ENCODE data around the gene CARD18. TPM values are rescaled to one million over a fixed set of nuclear protein-coding genes. Genes with fewer than 3 reads are reported as not detected.

The CARD18 gene
- total RNA-seq, 1 donor from 2014 or later, result not detected

GRCh38 chr11:105142167-105142566 lies 2.6 kb upstream of the CARD18 start:
- Histone ChIP-seq H3K36me3 (no peaks in the 10 kb centered on the region), H3K4me3 (no peak overlapping the region), H3K4me1 (no peaks in the 10 kb centered on the region), H3K27ac (no peak overlapping the region), H3K27me3 (no peaks in the 10 kb centered on the region), H4K20me1 (ENCODE audit: low read depth) (no peaks in the 10 kb centered on the region), H2AFZ (replicated peaks) (no peak overlapping the region), H3K9ac (no peak overlapping the region), H3K4me2 (no peak overlapping the region), H3K9me3 (ENCODE audit: low read depth) (no peaks in the 10 kb centered on the region), H3K79me2 (ENCODE audit: low read depth) (no peaks in the 10 kb centered on the region), H3F3A (ENCODE audit: low read depth) (no peaks in the 10 kb centered on the region)
- H3K4me1 Mint-ChIP-seq, result no peaks in the 10 kb centered on the region
- H3K9me3 Mint-ChIP-seq, result no peaks in the 10 kb centered on the region
- no peak overlapping the region for H3K4me3 Mint-ChIP-seq
- H3K27me3 Mint-ChIP-seq (ENCODE audit: insufficient read depth, low read depth), result no peaks in the 10 kb centered on the region
- no peak overlapping the region for H3K27ac Mint-ChIP-seq
- DNase-seq (ENCODE audit: low spot score), result no peak
- H3K36me3 Mint-ChIP-seq, result no peaks in the 10 kb centered on the region
- TF ChIP-seq EZH2 (IDR thresholded peaks at IDR 0.05), result no peak
- TF ChIP-seq EZH2phosphoT487 (IDR thresholded peaks at IDR 0.05), result no peak
- TF ChIP-seq CTCF (IDR thresholded peaks at IDR 0.05), result no peak

- DNase-seq (ENCODE audit: low spot score), result no peak
- no peak overlapping the region for H3K4me3 Mint-ChIP-seq
- H3K9ac ChIP-seq, result no peak overlapping the region
- H3K36me3 ChIP-seq, result no peaks in the 10 kb centered on the region
- H3F3A ChIP-seq (ENCODE audit: low read depth), result no peaks in the 10 kb centered on the region
- H3K27ac Mint-ChIP-seq, result no peak overlapping the region
- H2AFZ ChIP-seq (replicated peaks), result no peak overlapping the region
- H3K9me3 ChIP-seq (ENCODE audit: low read depth), result no peaks in the 10 kb centered on the region
- H4K20me1 ChIP-seq (ENCODE audit: low read depth), result no peaks in the 10 kb centered on the region
- H3K36me3 Mint-ChIP-seq, result no peaks in the 10 kb centered on the region
- H3K4me1 Mint-ChIP-seq, result no peaks in the 10 kb centered on the region
- H3K4me1 ChIP-seq, result no peaks in the 10 kb centered on the region
- H3K27me3 Mint-ChIP-seq (ENCODE audit: insufficient read depth, low read depth), result no peaks in the 10 kb centered on the region
- H3K9me3 Mint-ChIP-seq, result no peaks in the 10 kb centered on the region
- no peak overlapping the region for H3K4me2 ChIP-seq
- no peaks in the 10 kb centered on the region for H3K79me2 ChIP-seq (ENCODE audit: low read depth)
- H3K27ac ChIP-seq, result no peak overlapping the region
- no peak overlapping the region for H3K4me3 ChIP-seq
- H3K27me3 ChIP-seq, result no peaks in the 10 kb centered on the region
- TF ChIP-seq EZH2phosphoT487 (IDR thresholded peaks at IDR 0.05), result no peak
- TF ChIP-seq CTCF (IDR thresholded peaks at IDR 0.05), result no peak
Observed at GRCh38 chr11:105137286-105137685, 2.3 kb downstream of the CARD18 start.

DNA sequence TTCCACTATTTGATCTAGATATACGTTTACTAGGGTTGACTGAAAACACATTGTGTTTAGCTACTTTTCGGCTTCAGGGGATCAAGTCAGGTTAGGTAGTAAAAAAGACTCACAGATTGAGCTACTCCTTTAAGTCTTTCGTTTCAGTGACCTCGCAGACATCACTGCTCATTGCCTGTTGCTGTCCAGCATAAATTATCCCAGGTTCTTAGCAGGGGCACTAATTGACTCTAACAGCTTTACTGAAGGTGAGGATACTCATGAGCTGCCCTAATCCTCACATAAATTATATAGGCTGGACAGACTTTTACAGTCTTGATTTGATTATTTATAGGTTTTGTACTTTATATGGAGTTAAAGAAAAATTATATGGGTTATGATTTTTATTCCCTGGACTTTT lies 3.7 kb downstream of the CARD18 start:
- Mint-ChIP-seq H3K27me3 (ENCODE audit: insufficient read depth, low read depth) (no peaks in the 10 kb centered on the region), H3K4me1 (no peaks in the 10 kb centered on the region), H3K4me3 (no peak overlapping the region), H3K36me3 (no peaks in the 10 kb centered on the region), H3K27ac (no peak overlapping the region), H3K9me3 (peaks cover 2% of the 10 kb centered on the region)
- H3K36me3 ChIP-seq, result no peaks in the 10 kb centered on the region
- H3K4me2 ChIP-seq, result no peak overlapping the region
- no peak for DNase-seq (ENCODE audit: low spot score)
- H2AFZ ChIP-seq (replicated peaks), result no peak overlapping the region
- H3K27me3 ChIP-seq, result no peaks in the 10 kb centered on the region
- H3F3A ChIP-seq (ENCODE audit: low read depth), result no peaks in the 10 kb centered on the region
- no peaks in the 10 kb centered on the region for H3K4me1 ChIP-seq
- no peak overlapping the region for H3K27ac ChIP-seq
- no peaks in the 10 kb centered on the region for H3K79me2 ChIP-seq (ENCODE audit: low read depth)
- H3K9ac ChIP-seq, result no peak overlapping the region
- no peaks in the 10 kb centered on the region for H4K20me1 ChIP-seq (ENCODE audit: low read depth)
- H3K9me3 ChIP-seq (ENCODE audit: low read depth), result no peaks in the 10 kb centered on the region
- no peak for TF ChIP-seq EZH2phosphoT487 (IDR thresholded peaks at IDR 0.05)
- TF ChIP-seq CTCF (IDR thresholded peaks at IDR 0.05), result no peak
- TF ChIP-seq EZH2 (IDR thresholded peaks at IDR 0.05), result no peak
- H3K4me3 ChIP-seq, result no peak overlapping the region
